Smooth muscle cell (in vitro differentiated cells): ENCODE data around the gene KCNT2. TPM values are rescaled to one million over a fixed set of nuclear protein-coding genes. Genes with fewer than 3 reads are reported as not detected.

Experiments used
- DNase-seq: peaks from one replicate; lab custom pipeline; 2025; ENCODE audit not compliant: unreplicated experiment; lab: John Stamatoyannopoulos, UW
- H2AFZ ChIP-seq: fragments of 200-600 bp; sonication (generic); 2 replicates; pipeline ENCODE4 v1.6.0; 2016; ENCODE audit warnings: antibody characterized with exemption, low read depth, mild to moderate bottlenecking
- H3F3A ChIP-seq: fragments of 200-600 bp; sonication (generic); 2 replicates; pipeline ENCODE4 v1.6.0; 2017; ENCODE audit warnings: antibody characterized with exemption, low read depth
- H3K27ac ChIP-seq: fragments of 200-600 bp; sonication (generic); 2 replicates; pipeline ENCODE4 v1.5.1; 2016; ENCODE audit warnings: low read depth, mild to moderate bottlenecking
- H3K27me3 ChIP-seq: fragments of 200-600 bp; sonication (generic); 2 replicates; pipeline ENCODE4 v1.6.1; 2016; ENCODE audit warnings: low read depth, mild to moderate bottlenecking
- H3K36me3 ChIP-seq: fragments of 200-600 bp; sonication (generic); 2 replicates; pipeline ENCODE4 v1.5.1; 2016; ENCODE audit warnings: low read depth
- H3K4me1 ChIP-seq: fragments of 200-600 bp; sonication (generic); 2 replicates; pipeline ENCODE4 v1.5.1; 2016; ENCODE audit warnings: low read depth
- H3K4me2 ChIP-seq: fragments of 200-600 bp; sonication (generic); 2 replicates; pipeline ENCODE4 v1.6.0; 2016; ENCODE audit warnings: mild to moderate bottlenecking
- H3K4me3 ChIP-seq: fragments of 200-600 bp; sonication (generic); 2 replicates; pipeline ENCODE4 v1.5.1; 2016; ENCODE audit warnings: mild to moderate bottlenecking
- H3K79me2 ChIP-seq: fragments of 200-600 bp; sonication (generic); 2 replicates; pipeline ENCODE4 v1.6.0; 2016; ENCODE audit warnings: low read depth, mild to moderate bottlenecking
- H3K9ac ChIP-seq: fragments of 200-600 bp; sonication (generic); 2 replicates; pipeline ENCODE4 v1.6.0; 2016; ENCODE audit warnings: low read depth
- H3K9me3 ChIP-seq: fragments of 200-600 bp; sonication (generic); replicated peaks from 2 replicates; pipeline ENCODE4 v1.5.1; 2016; ENCODE audit warnings: low read depth
- H4K20me1 ChIP-seq: fragments of 200-600 bp; sonication (generic); 2 replicates; pipeline ENCODE4 v1.6.0; 2016; ENCODE audit warnings: low read depth
- CTCF ChIP-seq: fragments of 200-600 bp; sonication (generic); IDR thresholded peaks from 2 replicates; pipeline ENCODE4 v1.5.1; 2017; ENCODE audit warnings: borderline replicate concordance, mild to moderate bottlenecking, antibody characterized with exemption; ENCODE audit not compliant: insufficient read depth, poor library complexity, severe bottlenecking
- WGBS: methylation state at CpG from one replicate; pipeline ENCODE4 v1.1.7; 2016; ENCODE audit warnings: low lambda C conversion rate; 5-methylcytosine and 5-hydroxymethylcytosine counted together
- polyA plus RNA-seq: library from polyadenylated mRNA; unstranded; fragments of >200 nt; fragmentation: Nextera tagmentation; extraction: Ambion mirVana; gene quantifications from 2 replicates; pipeline ENCODE4 v1.2.1, GENCODE V29; 2016
- total RNA-seq: library from RNA; depleted of rRNA; stranded (reverse); fragments of >200 nt; gene quantifications from 2 replicates; pipeline ENCODE4 v1.2.3, GENCODE V29; 2014

Gene KCNT2
- total and polyA plus RNA-seq, 2 experiments from 2014 or later, result 1.3 to 2.7 TPM

- TF ChIP-seq CTCF, result no peak
- H3K36me3 ChIP-seq, result no peaks in the 10 kb centered on the region
- H3K9me3 ChIP-seq, result no peaks in the 10 kb centered on the region
- no peaks in the 10 kb centered on the region for H3K79me2 ChIP-seq
- DNase-seq, result no peak
- no peaks in the 10 kb centered on the region for H3F3A ChIP-seq
- no peak overlapping the region for H2AFZ ChIP-seq
- H3K27ac ChIP-seq, result no peak overlapping the region
- peaks cover 12% of the 10 kb centered on the region for H3K4me1 ChIP-seq
- no peak overlapping the region for H3K4me2 ChIP-seq
- H4K20me1 ChIP-seq, result no peaks in the 10 kb centered on the region
- H3K4me3 ChIP-seq, result no peak overlapping the region
- H3K27me3 ChIP-seq, result no peaks in the 10 kb centered on the region
- no peak overlapping the region for H3K9ac ChIP-seq
Measured at GRCh38 chr1:196302981-196303380, 305.3 kb downstream of the KCNT2 start.

- WGBS, result 60% methylated on average over 1 of the region's 1 CpG
Measured at GRCh38 chr1:196302420-196302819, 305.8 kb downstream of the KCNT2 start.

GRCh38 chr1:196295766-196296165, 312.5 kb downstream of the KCNT2 start:
- Histone ChIP-seq H3F3A (no peaks in the 10 kb centered on the region), H3K4me2 (no peak overlapping the region), H3K9ac (no peak overlapping the region), H3K9me3 (no peaks in the 10 kb centered on the region), H2AFZ (no peak overlapping the region), H4K20me1 (no peaks in the 10 kb centered on the region), H3K27ac (no peak overlapping the region), H3K27me3 (no peaks in the 10 kb centered on the region), H3K4me1 (no peaks in the 10 kb centered on the region), H3K79me2 (no peaks in the 10 kb centered on the region), H3K4me3 (no peak overlapping the region), H3K36me3 (no peaks in the 10 kb centered on the region)
- DNase-seq, result no peak
- TF ChIP-seq CTCF, result no peak

More at GRCh38 chr1:196302420-196302819, 305.8 kb downstream of the KCNT2 start:
- Histone ChIP-seq H3K9ac (no peak overlapping the region), H3K36me3 (no peaks in the 10 kb centered on the region), H3K4me1 (peaks cover 12% of the 10 kb centered on the region), H3K79me2 (no peaks in the 10 kb centered on the region), H3K27me3 (no peaks in the 10 kb centered on the region), H3K4me2 (no peak overlapping the region), H3K4me3 (no peak overlapping the region), H3F3A (no peaks in the 10 kb centered on the region), H2AFZ (no peak overlapping the region), H3K9me3 (no peaks in the 10 kb centered on the region), H3K27ac (no peak overlapping the region), H4K20me1 (no peaks in the 10 kb centered on the region)
- no peak for DNase-seq
- no peak for TF ChIP-seq CTCF

- Histone ChIP-seq H3K9me3 (no peaks in the 10 kb centered on the region), H2AFZ (no peak overlapping the region), H3K79me2 (no peaks in the 10 kb centered on the region), H3K4me3 (no peak overlapping the region), H3K27me3 (no peaks in the 10 kb centered on the region), H3K9ac (no peak overlapping the region), H4K20me1 (no peaks in the 10 kb centered on the region), H3K4me1 (no peaks in the 10 kb centered on the region), H3K36me3 (no peaks in the 10 kb centered on the region), H3K27ac (no peak overlapping the region), H3K4me2 (no peak overlapping the region), H3F3A (no peaks in the 10 kb centered on the region)
- TF ChIP-seq CTCF, result no peak
- 85% methylated on average over 3 of the region's 3 CpGs for WGBS
- DNase-seq, result no peak
Measured at GRCh38 chr1:196278816-196279215, 329.4 kb downstream of the KCNT2 start.
